Cortex of kidney (tissue), 1 donor: ENCODE measurements around the gene EBLN2.
"Not testable (repeated sequence)": the region's sequence is repeated elsewhere in the genome, so short reads cannot be mapped to it uniquely, and the experiment has no call there.

Experiments used
- DNase-seq: peaks from one replicate; lab custom pipeline; 2025; lab: John Stamatoyannopoulos, UW

Gene EBLN2

DNA sequence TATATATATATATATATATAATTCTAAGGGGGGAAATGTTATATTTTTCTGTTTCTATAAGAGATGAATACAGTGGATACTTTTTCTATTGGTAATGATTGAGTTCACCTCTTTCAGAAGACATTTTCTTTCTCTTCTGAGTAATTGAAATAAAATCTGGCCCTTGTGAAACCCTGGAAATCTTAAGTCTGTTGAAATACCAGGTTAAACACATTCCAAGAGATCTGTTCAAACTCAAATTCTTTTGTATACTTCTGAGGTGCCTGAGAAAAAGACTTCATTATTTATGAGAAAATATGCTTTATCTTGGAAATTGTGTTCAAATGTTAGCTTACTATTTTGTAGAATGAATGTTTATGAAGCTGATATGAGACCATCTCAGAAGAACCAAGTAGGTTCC is 4.8 kb downstream of the EBLN2 start:
- not testable (repeated sequence) for DNase-seq

DNA sequence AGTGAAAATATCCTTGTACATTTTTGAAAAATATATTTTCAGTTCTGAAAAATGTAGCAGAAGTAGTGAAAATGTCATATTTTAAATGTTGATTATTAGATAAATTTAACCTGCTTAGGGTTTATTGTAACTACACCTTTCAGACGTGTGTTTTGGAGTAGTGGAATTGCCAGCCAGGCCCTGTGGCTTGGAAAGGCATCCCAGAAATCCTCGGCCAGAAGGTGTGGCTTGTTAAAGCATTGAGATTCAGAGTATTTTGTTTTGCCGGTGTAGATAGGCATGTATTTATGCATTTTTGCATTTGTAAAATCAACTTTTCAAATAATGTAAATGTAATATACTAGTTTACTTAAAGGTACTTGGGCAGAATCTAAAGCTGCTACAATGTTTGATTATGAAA is 7.0 kb downstream of the EBLN2 start:
- DNase-seq: no peak

GRCh38 chr3:73069187-73069586 is 7.7 kb downstream of the EBLN2 start:
- no peak for DNase-seq

DNA sequence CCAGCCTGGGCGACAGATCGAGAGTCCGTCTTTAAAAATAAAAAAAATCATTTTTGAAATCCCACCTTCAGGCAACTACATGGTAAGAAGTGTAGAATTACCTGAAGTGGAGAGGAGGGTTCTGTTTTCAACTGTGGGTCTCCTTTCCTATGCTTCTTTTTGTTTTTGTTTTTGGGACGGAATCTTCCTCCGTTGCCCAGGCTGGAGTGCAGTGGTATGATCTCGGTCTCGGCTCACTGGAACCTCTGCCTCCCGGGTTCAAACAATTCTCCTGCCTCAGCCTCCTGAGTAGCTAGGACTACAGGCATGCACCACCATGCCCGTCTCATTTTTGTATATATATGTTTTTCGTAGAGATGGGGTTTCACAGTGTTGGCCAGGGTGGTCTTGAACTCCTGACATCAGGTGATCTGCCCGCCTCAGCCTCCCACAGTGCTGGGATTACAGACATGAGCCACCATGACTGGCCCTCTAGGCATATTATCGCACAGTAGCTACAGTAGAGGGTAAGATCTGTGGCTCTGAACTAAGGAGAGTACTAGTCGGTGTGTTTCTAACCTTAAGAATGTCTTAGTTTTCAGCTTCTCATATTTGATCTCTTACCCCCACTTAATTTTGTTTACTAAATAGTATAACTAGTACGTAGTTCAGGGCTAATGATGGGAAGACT is 8.5 kb downstream of the EBLN2 start:
- DNase-seq: no peak

- DNase-seq: no peak
These were observed 9.5 kb downstream of the EBLN2 start for GRCh38 chr3:73070675-73071575.

GRCh38 chr3:73071952-73072351 is 10.5 kb downstream of the EBLN2 start:
- DNase-seq: no peak

DNA sequence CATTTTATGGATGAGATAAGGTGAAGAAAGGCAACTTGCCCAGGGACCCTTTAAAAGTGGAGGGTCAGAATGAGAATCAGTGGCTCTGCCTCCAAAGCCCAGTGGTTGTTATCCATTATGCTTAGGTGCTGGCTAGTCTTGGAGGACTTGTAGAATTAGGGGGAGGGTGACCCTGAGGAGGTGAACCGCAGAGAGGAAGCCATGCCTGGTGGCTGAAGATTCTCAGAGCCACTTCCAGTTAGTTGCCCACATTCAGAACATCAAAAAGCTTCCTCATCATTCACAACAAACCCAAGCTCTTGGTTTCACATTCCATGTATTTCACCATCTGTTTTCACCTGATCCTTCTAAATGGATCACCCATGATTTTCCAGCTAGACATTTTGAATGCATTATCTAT is 11.2 kb downstream of the EBLN2 start:
- DNase-seq: no peak

- DNase-seq: no peak
These were observed 11.7 kb downstream of the EBLN2 start for GRCh38 chr3:73073091-73073707.

DNA sequence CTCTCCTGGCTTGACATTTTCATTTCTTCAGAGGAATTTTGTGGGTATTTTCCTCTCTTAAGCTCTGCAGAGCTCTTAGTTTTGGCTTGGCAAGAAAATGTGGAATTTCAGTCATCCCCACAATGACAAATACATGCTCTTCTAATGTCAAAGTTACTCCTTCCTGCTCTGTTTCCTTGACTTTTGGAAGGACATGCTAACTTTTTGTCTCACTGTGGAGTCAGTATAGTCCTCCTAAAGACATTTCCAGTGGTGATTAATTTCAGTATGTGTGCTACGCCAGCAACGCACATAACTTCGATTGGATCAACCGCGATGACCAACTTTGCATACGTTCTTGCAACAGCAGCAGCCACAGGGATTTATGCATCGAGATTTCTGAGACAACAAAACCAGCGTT is 13.3 kb downstream of the EBLN2 start:
- no peak for DNase-seq

DNA sequence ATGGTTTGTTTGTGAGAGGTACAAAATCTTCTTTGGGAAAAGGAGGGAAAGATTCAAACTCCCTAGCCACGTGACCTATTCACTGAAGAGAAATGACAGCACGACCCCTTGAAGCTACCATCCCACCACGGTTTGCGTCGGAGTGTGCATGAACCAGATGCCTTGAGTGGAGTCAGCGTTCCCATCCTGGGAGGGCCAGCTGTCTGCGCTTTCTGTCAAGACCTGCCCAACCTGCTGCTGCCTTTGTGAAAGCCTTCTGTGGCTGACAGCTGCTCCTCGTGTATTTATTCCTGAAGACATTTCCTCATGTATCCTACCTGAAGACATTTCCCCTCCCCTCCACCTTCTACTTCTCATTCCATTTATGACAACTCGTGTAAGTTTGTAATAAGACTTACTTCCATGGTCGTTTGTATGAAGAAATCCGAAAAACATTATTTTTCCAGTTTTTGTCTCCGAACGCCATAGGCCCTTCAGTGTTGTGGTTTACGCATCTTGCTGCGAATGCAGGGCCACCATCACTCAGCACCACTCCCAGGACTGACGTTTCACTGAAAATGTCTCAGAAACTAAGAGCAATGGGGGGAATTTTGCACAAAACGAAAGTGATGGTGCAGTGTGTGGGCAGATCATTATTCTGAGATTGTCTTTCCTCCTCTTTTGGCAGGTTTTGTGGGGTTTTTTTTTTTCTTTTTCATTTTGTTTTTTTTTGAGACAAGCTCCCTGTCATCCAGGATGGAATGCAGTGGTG is 18.9 kb downstream of the EBLN2 start:
- DNase-seq: no peak

- no peak for DNase-seq
These were observed 19.7 kb downstream of the EBLN2 start for GRCh38 chr3:73081140-73081539.

DNA sequence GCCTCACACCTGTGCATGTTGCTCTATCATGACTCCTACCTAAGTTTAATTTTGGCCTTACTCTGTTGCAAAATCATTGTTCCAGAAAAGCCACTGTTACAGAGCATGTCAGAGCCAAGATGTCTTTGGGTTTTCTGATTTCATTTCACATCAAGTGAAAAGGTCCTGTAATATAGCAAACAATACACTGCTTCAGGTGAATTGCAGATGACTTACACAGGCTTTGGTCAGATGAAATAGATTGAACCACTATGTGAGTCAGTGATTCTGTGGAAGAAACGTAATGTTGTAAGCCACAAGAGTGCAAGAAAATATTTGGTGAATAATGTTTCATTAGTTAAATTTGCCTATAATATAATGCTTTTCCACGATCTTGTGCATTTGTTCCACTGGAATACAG is 22.7 kb downstream of the EBLN2 start:
- no peak for DNase-seq

GRCh38 chr3:73086071-73086494 is 24.6 kb downstream of the EBLN2 start:
- no peak for DNase-seq

GRCh38 chr3:73094129-73094528 is 32.7 kb downstream of the EBLN2 start:
- no peak for DNase-seq

- DNase-seq: no peak
These were observed 33.5 kb downstream of the EBLN2 start for GRCh38 chr3:73094951-73095350.

DNA sequence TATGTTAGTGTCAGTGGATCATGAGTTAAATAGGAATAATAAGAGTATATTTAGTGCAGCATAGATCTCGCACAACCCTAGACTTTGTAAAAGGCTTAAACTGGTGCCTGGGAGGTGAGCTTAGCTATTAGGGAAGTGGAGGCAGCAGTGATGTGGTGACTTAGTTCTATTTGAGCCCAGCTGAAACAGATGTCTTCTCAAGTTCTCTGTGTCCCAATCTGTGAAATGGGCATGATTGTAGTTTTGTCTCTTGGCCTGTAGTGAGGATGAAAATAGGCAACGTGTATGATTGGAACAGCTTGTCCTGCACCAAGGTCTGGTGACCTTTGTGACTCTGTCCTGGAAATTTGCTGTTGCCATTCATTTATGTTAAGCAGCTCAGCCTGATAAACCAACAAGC is 34.7 kb downstream of the EBLN2 start:
- DNase-seq: no peak

- DNase-seq: no peak
These were observed 36.6 kb downstream of the EBLN2 start for GRCh38 chr3:73098026-73098425.

- DNase-seq: no peak
These were observed 37.4 kb downstream of the EBLN2 start for GRCh38 chr3:73098873-73099272.

DNA sequence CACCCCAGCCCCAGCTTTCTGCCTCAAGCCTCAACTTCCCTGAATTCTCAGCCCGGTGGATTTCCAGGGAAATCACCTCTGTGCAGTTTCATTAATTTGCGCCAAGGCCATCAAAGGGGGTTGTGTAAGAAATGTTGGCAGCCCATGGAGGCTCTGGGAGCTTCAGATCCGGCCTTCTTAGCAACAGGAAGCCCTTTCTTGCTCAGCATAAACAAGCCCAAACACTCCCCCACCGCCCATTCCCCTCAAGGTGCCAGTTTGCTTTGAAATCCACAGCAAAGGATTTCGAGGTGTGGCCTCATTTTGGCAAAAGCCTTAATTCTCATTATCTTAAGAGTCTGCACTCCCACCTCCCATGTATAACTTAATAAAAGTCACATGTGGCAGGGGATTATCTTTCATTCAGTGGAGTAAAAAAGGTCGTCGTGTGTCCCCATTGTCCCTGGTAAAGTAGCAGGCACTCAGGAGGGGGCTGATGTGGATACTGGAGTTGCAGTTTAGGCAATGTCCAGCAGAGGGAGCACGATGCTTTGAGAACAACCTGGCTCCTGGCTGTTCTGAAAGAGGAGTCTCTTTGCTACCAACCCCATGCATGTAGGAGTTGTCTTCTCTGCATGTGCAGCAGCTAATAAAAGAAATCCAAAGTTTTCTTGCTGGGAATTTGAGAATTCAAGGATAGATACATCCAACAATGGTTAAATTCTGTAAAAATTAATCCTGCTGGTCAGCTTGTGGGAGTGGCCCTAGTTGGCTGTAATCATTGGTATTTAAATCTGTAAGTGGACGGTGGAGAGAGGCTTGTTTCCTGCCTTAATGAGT is 39.5 kb downstream of the EBLN2 start:
- DNase-seq: no peak

GRCh38 chr3:73101881-73102280 is 40.4 kb downstream of the EBLN2 start:
- DNase-seq: no peak

GRCh38 chr3:73107215-73107614 is 45.8 kb downstream of the EBLN2 start:
- no peak for DNase-seq
